Measurements from ENCODE around the gene PDE6C. TPM values are rescaled to one million over a fixed set of nuclear protein-coding genes. Genes with fewer than 3 reads are reported as not detected.

Gene PDE6C
- total RNA-seq, 6 experiments from 2014 or later = not detected

DNA sequence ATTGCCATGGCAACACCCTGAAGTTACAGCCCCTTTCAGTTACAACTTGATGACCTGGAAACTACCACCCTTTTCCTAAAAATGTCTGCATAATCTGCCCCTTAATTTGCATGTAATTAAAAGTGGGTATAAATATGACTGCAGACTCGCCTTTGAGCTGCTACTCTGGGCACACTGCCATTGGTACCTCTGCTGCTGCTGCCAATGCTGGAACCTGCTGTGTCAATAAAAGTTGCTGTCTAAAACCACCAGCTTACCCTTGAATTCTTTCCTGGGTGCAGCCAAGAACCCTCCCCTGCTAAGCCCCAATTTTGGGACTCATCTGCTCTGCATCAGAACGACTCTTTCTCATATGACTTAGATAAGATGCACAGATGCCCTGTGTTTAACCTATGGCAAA lies 100.3 kb downstream of the PDE6C start:
- WGBS (ENCODE audit: insufficient coverage, low coverage, low lambda C conversion rate, missing lambda C conversion rate) = 51% methylated on average over 2 of the region's 2 CpGs
- Histone ChIP-seq H3K27ac (no peak overlapping the region), H3K27me3 (no peaks in the 10 kb centered on the region), H3K4me3 (no peak overlapping the region), H3K9me3 (no peaks in the 10 kb centered on the region), H3K36me3 (no peaks in the 10 kb centered on the region), H3K4me1 (no peaks in the 10 kb centered on the region)
- intact Hi-C loops (cut with DNase I) = no loop called here
- DNase-seq = no peak
- TF ChIP-seq, protein P1, sequence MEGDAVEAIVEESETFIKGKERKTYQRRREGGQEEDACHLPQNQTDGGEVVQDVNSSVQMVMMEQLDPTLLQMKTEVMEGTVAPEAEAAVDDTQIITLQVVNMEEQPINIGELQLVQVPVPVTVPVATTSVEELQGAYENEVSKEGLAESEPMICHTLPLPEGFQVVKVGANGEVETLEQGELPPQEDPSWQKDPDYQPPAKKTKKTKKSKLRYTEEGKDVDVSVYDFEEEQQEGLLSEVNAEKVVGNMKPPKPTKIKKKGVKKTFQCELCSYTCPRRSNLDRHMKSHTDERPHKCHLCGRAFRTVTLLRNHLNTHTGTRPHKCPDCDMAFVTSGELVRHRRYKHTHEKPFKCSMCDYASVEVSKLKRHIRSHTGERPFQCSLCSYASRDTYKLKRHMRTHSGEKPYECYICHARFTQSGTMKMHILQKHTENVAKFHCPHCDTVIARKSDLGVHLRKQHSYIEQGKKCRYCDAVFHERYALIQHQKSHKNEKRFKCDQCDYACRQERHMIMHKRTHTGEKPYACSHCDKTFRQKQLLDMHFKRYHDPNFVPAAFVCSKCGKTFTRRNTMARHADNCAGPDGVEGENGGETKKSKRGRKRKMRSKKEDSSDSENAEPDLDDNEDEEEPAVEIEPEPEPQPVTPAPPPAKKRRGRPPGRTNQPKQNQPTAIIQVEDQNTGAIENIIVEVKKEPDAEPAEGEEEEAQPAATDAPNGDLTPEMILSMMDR (IDR thresholded peaks at IDR 0.05) = no peak
- no peak for TF ChIP-seq POLR2A (IDR thresholded peaks at IDR 0.05)
- peak in 2 of 4 donors; percentile 50 to 66 for ATAC-seq

DNA sequence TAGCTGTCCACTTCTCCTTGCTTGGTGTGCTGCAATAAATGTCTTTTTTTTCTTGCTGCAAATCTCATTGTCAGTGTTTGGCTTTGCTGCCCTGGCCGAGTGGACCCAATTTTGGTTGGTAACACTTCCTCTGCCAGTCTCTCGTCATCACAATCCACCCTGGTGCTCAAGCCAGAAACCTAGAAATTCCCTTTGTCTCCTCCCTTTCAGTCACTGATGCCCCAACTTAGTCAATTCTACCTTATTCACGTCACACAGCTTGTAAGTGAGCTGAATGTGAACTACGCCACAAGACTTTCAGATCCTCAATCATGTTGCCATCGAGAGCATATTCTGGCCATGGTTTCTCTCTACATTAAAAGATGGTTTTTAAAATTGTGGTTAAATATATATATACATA lies 103.0 kb downstream of the PDE6C start:
- Histone ChIP-seq H3K4me1 (no peaks in the 10 kb centered on the region), H3K27me3 (no peaks in the 10 kb centered on the region), H3K4me3 (no peak overlapping the region), H3K36me3 (no peaks in the 10 kb centered on the region), H3K27ac (no peak overlapping the region), H3K9me3 (no peaks in the 10 kb centered on the region)
- intact Hi-C loops (cut with DNase I) = no loop called here
- DNase-seq = no peak
- no peak for ATAC-seq
- 49% methylated on average over 5 of the region's 5 CpGs for WGBS (ENCODE audit: insufficient coverage, low coverage, low lambda C conversion rate, missing lambda C conversion rate)
- TF ChIP-seq, protein P1 (IDR thresholded peaks at IDR 0.05) = no peak
- no peak for TF ChIP-seq POLR2A (IDR thresholded peaks at IDR 0.05)

Other genes with a start within 250 kb of the PDE6C start
- gene MYOF, start 130.2 kb upstream of the PDE6C start, total RNA-seq = 10 to 100 TPM in 1 of 6 experiments, 1 to 10 TPM in 5; 1.9 to 14.6 (median 3.2) TPM
- under 1 TPM in 5 of 6 experiments, not detected in 1; 0.16 to 0.56 (median 0.43) TPM for gene CEP55, start 115.9 kb upstream of the PDE6C start, total RNA-seq
- under 1 TPM; 0.07 to 0.27 (median 0.19) TPM for gene FFAR4, start 45.9 kb upstream of the PDE6C start, total RNA-seq
- gene RBP4, start 11.3 kb upstream of the PDE6C start, total RNA-seq = 1,000 to 10,000 TPM; 4,975 to 8,539 (median 5,621) TPM
- gene FRA10AC1, start 90.1 kb downstream of the PDE6C start, total RNA-seq = 1 to 10 TPM; 4.2 to 9.4 (median 6.6) TPM
- gene LGI1, start 145.4 kb downstream of the PDE6C start, total RNA-seq = 1 to 10 TPM in 1 of 6 experiments, under 1 TPM in 4, not detected in 1; 0.22 to 2.3 (median 0.86) TPM